ENCODE measurements around the gene KLRG1. TPM values are rescaled to one million over a fixed set of nuclear protein-coding genes. Genes with fewer than 3 reads are reported as not detected.

Gene KLRG1
- total and polyA plus RNA-seq, 2 of the 4 experiments (the other 2 are of a cell fraction): 0.36 to 0.54 TPM

- DNase-seq (no peak), ATAC-seq (ENCODE audit: low read depth) (no peak)
- Histone ChIP-seq H2BK20ac (ENCODE audit: low read depth, low read length) (no peak overlapping the region), H3K4me2 (ENCODE audit: low read depth, low read length) (no peak overlapping the region), H3K27me3 (ENCODE audit: control insufficient read depth, insufficient read depth, low read length) (peaks cover 9% of the 10 kb centered on the region), H3K27ac (ENCODE audit: insufficient read depth, low read length) (no peak overlapping the region), H4K91ac (ENCODE audit: insufficient read depth, low read depth, low read length) (no peak overlapping the region), H3K9ac (ENCODE audit: low read depth, low read length) (no peak overlapping the region), H3K23ac (ENCODE audit: low read depth, low read length) (no peak overlapping the region), H4K20me1 (ENCODE audit: insufficient read depth, low read length) (no peaks in the 10 kb centered on the region), H2BK5ac (ENCODE audit: low read depth, low read length, poor library complexity, severe bottlenecking) (no peak overlapping the region), H3K9me3 (ENCODE audit: control insufficient read depth, insufficient read depth, low read length) (no peaks in the 10 kb centered on the region), H4K8ac (ENCODE audit: low read depth in 2 of 2, low read length in 2 of 2) (no peak overlapping the region), H3K56ac (ENCODE audit: extremely low read depth, insufficient read depth, low read length) (no peak overlapping the region), H4K5ac (ENCODE audit: low read depth, low read length) (no peak overlapping the region), H2AFZ (replicated peaks; ENCODE audit: low read length, poor library complexity) (no peak overlapping the region), H2AK5ac (ENCODE audit: low read depth, low read length) (no peak overlapping the region), H3K79me1 (ENCODE audit: low read depth in 1 of 2, low read length in 2 of 2) (no peaks in the 10 kb centered on the region), H3K4me1 (ENCODE audit: control insufficient read depth, insufficient read depth, low read length) (no peaks in the 10 kb centered on the region), H3K36me3 (ENCODE audit: control insufficient read depth, insufficient read depth, low read length) (no peaks in the 10 kb centered on the region), H3K14ac (replicated peaks; ENCODE audit: low read depth, low read length) (no peak overlapping the region), H3K9me1 (ENCODE audit: insufficient read depth, low read length) (no peaks in the 10 kb centered on the region), H3K4ac (ENCODE audit: low read depth, low read length) (no peak overlapping the region), H3K4me3 (ENCODE audit: insufficient read depth, low read depth, low read length) (no peak overlapping the region), H3K18ac (ENCODE audit: low read depth, low read length) (no peak overlapping the region), H2BK15ac (ENCODE audit: low read depth, low read length) (no peak overlapping the region), H2AK9ac (replicated peaks; ENCODE audit: low read depth, low read length, poor library complexity) (no peak overlapping the region), H2BK120ac (ENCODE audit: low read depth, low read length) (no peak overlapping the region)
- WGBS, 2 experiments (ENCODE audit: extremely low coverage in 2 of 2, insufficient read length in 1 of 2): no CpG with 5 or more reads among the region's 1 CpG
- CTCF ChIA-PET: no interaction called here
- intact Hi-C loops (cut with micrococcal nuclease): no loop called here
- BruUV-seq (replicated peaks): no TSS peak
- in situ Hi-C loops (cut with MboI; ENCODE audit: low sequenced_read_pairs): no loop called here
- TF ChIP-seq CHD1 (IDR thresholded peaks at IDR 0.05; ENCODE audit: low read depth, low read length) (no peak), ELK1 (IDR thresholded peaks at IDR 0.05; ENCODE audit: borderline replicate concordance, low read depth, low read length) (no peak), RCOR1 (IDR thresholded peaks at IDR 0.05; ENCODE audit: insufficient replicate concordance, low read length) (no peak), POLR2A (IDR thresholded peaks at IDR 0.05; ENCODE audit: low read depth, low read length) (no peak), RAD21 (IDR thresholded peaks at IDR 0.05; ENCODE audit: low read length) (no peak), MAZ (IDR thresholded peaks at IDR 0.05; ENCODE audit: borderline replicate concordance, low read depth, low read length) (no peak), RFX5 (IDR thresholded peaks at IDR 0.05; ENCODE audit: low read depth, low read length) (no peak), CTCF (conservative IDR thresholded peaks at IDR 0.05; ENCODE audit: low read depth, low read length) (no peak), NFE2L2 (IDR thresholded peaks at IDR 0.05; ENCODE audit: low read depth, low read length) (no peak), BHLHE40 (IDR thresholded peaks at IDR 0.05; ENCODE audit: low read depth, low read length) (no peak), SMC3 (IDR thresholded peaks at IDR 0.05; ENCODE audit: low read depth, low read length) (no peak), FOS (IDR thresholded peaks at IDR 0.05; ENCODE audit: low read depth, low read length) (no peak), MAFK (IDR thresholded peaks at IDR 0.05; ENCODE audit: low read depth, low read length) (no peak), CEBPB (IDR thresholded peaks at IDR 0.05; ENCODE audit: low read depth, low read length) (no peak), USF2 (IDR thresholded peaks at IDR 0.05; ENCODE audit: low read depth, low read length) (no peak), MXI1 (IDR thresholded peaks at IDR 0.05; ENCODE audit: borderline replicate concordance, low read depth, low read length) (no peak)
- dilution Hi-C loops (cut with HindIII; ENCODE audit: low sequenced_read_pairs, unreplicated experiment): no loop called here
- POLR2A ChIA-PET (ENCODE audit: unreplicated experiment): no interaction called here
Measured at GRCh38 chr12:9052610-9053009, 63.3 kb downstream of the KLRG1 start.

Data from IMR-90 (cell line).